B cell (primary cell): Measurements from ENCODE around the gene TCF12.

Source experiments
- EZH2 ChIP-seq: IDR thresholded peaks from 2 replicates; pipeline ENCODE4 v1.6.1; 2012; ENCODE audit warnings: borderline replicate concordance, low read depth, mild to moderate bottlenecking, moderate library complexity, low read length; ENCODE audit not compliant: insufficient read depth, poor library complexity, severe bottlenecking
- TF ChIP-seq, protein P1 (sequence below): fragments of 200-600 bp; IDR thresholded peaks from one replicate; pipeline ENCODE4 v1.8.0; 2022; ENCODE audit warnings: antibody characterized with exemption, mild to moderate bottlenecking

DNA sequence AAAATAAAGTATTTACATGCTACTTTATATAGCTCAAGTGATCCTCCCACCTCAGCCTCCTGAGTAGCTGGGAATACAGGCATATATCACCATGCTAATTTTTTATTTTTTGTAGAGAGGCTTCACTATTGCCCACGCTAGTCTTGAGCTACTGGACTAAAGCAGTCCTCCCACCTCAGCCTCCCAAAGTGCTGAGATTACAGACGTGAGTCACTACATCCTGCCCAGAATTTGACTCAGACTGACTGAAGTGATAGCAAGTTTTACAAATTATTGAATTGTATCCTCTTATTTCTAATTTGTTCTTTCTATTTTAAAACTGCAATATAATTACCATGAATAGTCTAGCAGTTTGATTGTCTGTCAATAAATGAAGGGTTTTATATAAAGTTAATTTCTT, 247.5 kb downstream of the TCF12 start:
- TF ChIP-seq, protein P1, sequence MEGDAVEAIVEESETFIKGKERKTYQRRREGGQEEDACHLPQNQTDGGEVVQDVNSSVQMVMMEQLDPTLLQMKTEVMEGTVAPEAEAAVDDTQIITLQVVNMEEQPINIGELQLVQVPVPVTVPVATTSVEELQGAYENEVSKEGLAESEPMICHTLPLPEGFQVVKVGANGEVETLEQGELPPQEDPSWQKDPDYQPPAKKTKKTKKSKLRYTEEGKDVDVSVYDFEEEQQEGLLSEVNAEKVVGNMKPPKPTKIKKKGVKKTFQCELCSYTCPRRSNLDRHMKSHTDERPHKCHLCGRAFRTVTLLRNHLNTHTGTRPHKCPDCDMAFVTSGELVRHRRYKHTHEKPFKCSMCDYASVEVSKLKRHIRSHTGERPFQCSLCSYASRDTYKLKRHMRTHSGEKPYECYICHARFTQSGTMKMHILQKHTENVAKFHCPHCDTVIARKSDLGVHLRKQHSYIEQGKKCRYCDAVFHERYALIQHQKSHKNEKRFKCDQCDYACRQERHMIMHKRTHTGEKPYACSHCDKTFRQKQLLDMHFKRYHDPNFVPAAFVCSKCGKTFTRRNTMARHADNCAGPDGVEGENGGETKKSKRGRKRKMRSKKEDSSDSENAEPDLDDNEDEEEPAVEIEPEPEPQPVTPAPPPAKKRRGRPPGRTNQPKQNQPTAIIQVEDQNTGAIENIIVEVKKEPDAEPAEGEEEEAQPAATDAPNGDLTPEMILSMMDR = no peak
- no peak for TF ChIP-seq EZH2
